Testis (tissue), 2 donors: ENCODE results near the gene MRPS15.

ENCODE experiments used
- CTCF ChIP-seq, 3 experiments: fragments of 450-650 bp in 2 of 3; fragments of 200-600 bp in 1 of 3; sonication (generic) in 1 of 3; IDR thresholded peaks; one replicate each; pipeline ENCODE4 v1.5.1; 2016 to 2019; ENCODE audit warnings: antibody characterized with exemption in 3 of 3, mild to moderate bottlenecking in 2 of 3, moderate library complexity in 1 of 3
- POLR2A ChIP-seq: fragments of 450-650 bp; IDR thresholded peaks from one replicate; pipeline ENCODE4 v1.6.1; 2017; ENCODE audit warnings: antibody characterized with exemption, mild to moderate bottlenecking, moderate library complexity

GRCh38 chr1:36494971-36495370 lies 30.8 kb upstream of the MRPS15 start:
- TF ChIP-seq POLR2A, result no peak
- no peak for TF ChIP-seq CTCF (IDR thresholded peaks at IDR 0.05)
